Breast epithelium (tissue), 4 donors: ENCODE data around the gene CTNNA3. TPM values are rescaled to one million over a fixed set of nuclear protein-coding genes. Genes with fewer than 3 reads are reported as not detected.

Source experiments
- DNase-seq, 2 donors: peaks; one replicate each; pipeline ENCODE4 v3.0.0-alpha.2; 2019; ENCODE audit warnings: low spot score in 2 of 2
- H3K27ac ChIP-seq, 2 donors: fragments of 200-600 bp; sonication (generic) in 1 of 2; one replicate each; pipeline ENCODE4 v1.5.1; 2016 to 2019; ENCODE audit warnings: mild to moderate bottlenecking in 1 of 2
- H3K27me3 ChIP-seq, 2 donors: fragments of 200-600 bp; sonication (generic) in 1 of 2; one replicate each; pipeline versions ENCODE4 v1.5.1 to v1.6.0; 2017 to 2019; ENCODE audit warnings: control low read depth in 1 of 2, mild to moderate bottlenecking in 1 of 2
- H3K36me3 ChIP-seq: fragments of 200-600 bp; one replicate; pipeline ENCODE4 v1.5.1; 2019
- H3K4me1 ChIP-seq, 2 donors: fragments of 200-600 bp; sonication (generic); one replicate each; pipeline ENCODE4 v1.5.1; 2016 to 2019; ENCODE audit warnings: control low read depth in 1 of 2
- H3K4me3 ChIP-seq, 3 donors: fragments of 200-600 bp; sonication (generic); 1 replicate in 2 of 3; 2 replicates in 1 of 3; pipeline ENCODE4 v1.5.1; 2016 to 2019; ENCODE audit warnings: mild to moderate bottlenecking in 3 of 3, moderate library complexity in 2 of 3
- H3K9me3 ChIP-seq, 2 donors: fragments of 200-600 bp; sonication (generic) in 1 of 2; one replicate each; pipeline ENCODE4 v1.5.1; 2016 to 2019; ENCODE audit warnings: control low read depth in 1 of 2
- CTCF ChIP-seq, 3 donors: fragments of 450-650 bp; IDR thresholded peaks; one replicate each; pipeline ENCODE4 v1.5.1; 2016 to 2017; ENCODE audit warnings: antibody characterized with exemption in 3 of 3, mild to moderate bottlenecking in 3 of 3, moderate library complexity in 3 of 3
- POLR2A ChIP-seq: fragments of 450-650 bp; IDR thresholded peaks from one replicate; pipeline ENCODE4 v1.6.1; 2016; ENCODE audit warnings: antibody characterized with exemption, mild to moderate bottlenecking, moderate library complexity
- POLR2AphosphoS5 ChIP-seq, 3 donors: sonication (generic); formaldehyde crosslinking; IDR thresholded peaks; one replicate each; pipeline ENCODE4 v1.6.1; 2017; ENCODE audit warnings: antibody characterized with exemption in 3 of 3
- intact Hi-C: fragments of 100-400 bp; cut with DNase I; formaldehyde crosslinking; loops from one replicate; pipeline ENCODE4 v1.15.1; 2023; ENCODE audit warnings: low total_unique reads
- total RNA-seq, 3 donors: library from RNA; depleted of rRNA; stranded (reverse); fragments of >200 nt; gene quantifications; one replicate each; pipeline ENCODE4 v1.1.0, GENCODE V29; 2016

Gene CTNNA3
- total RNA-seq, 3 donors from 2014 or later: 0.33 to 1.1 (median 0.59) TPM

GRCh38 chr10:65911151-65911835 is 1784.7 kb downstream of the CTNNA3 start:
- intact Hi-C loops: no loop called here

DNA sequence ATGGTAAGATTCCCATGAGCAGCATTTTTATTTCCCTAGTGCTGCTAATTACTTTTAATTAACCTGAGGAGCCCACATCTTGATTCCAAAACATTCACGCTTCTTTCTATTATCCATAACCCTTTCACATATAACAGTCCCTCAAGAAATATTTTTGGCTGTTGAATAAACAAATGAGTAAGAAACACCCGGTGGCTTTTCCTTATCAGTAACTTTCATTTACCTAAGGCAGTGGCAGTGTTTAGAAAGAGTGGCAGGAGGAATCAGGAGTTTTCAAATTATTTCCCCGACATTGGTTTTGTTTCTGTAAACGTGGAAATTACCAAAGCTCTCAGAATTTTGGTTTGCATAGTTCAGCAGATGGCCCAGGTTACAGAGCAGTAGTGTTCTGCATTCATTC is 1785.8 kb downstream of the CTNNA3 start:
- H3K36me3 ChIP-seq: no peaks in the 10 kb centered on the region
- no peak overlapping the region for H3K4me3 ChIP-seq
- intact Hi-C loops: no loop called here
- H3K9me3 ChIP-seq: no peaks in the 10 kb centered on the region
- no peak for DNase-seq
- H3K27ac ChIP-seq: no peak overlapping the region
- H3K4me1 ChIP-seq: no peaks in the 10 kb centered on the region
- H3K27me3 ChIP-seq: no peaks in the 10 kb centered on the region
- TF ChIP-seq POLR2A (no peak), POLR2AphosphoS5 (IDR thresholded peaks at IDR 0.05) (no peak), CTCF (IDR thresholded peaks at IDR 0.05) (no peak)

More at GRCh38 chr10:65911151-65911835, 1784.7 kb downstream of the CTNNA3 start:
- H3K4me1 ChIP-seq: no peaks in the 10 kb centered on the region
- no peak overlapping the region for H3K27ac ChIP-seq
- no peak for TF ChIP-seq POLR2AphosphoS5 (IDR thresholded peaks at IDR 0.05)
- TF ChIP-seq CTCF (IDR thresholded peaks at IDR 0.05): no peak
- TF ChIP-seq POLR2A: no peak
- no peaks in the 10 kb centered on the region for H3K27me3 ChIP-seq
- H3K36me3 ChIP-seq: no peaks in the 10 kb centered on the region
- no peaks in the 10 kb centered on the region for H3K9me3 ChIP-seq
- DNase-seq: no peak
- H3K4me3 ChIP-seq: no peak overlapping the region

- no peaks in the 10 kb centered on the region for H3K4me1 ChIP-seq
- TF ChIP-seq POLR2AphosphoS5 (IDR thresholded peaks at IDR 0.05) (no peak), POLR2A (no peak), CTCF (IDR thresholded peaks at IDR 0.05) (no peak)
- H3K9me3 ChIP-seq: no peaks in the 10 kb centered on the region
- H3K4me3 ChIP-seq: no peak overlapping the region
- no peaks in the 10 kb centered on the region for H3K36me3 ChIP-seq
- no peak overlapping the region for H3K27ac ChIP-seq
- intact Hi-C loops: no loop called here
- no peak for DNase-seq
- no peaks in the 10 kb centered on the region for H3K27me3 ChIP-seq
Observed at GRCh38 chr10:65907199-65907712, 1788.7 kb downstream of the CTNNA3 start.

DNA sequence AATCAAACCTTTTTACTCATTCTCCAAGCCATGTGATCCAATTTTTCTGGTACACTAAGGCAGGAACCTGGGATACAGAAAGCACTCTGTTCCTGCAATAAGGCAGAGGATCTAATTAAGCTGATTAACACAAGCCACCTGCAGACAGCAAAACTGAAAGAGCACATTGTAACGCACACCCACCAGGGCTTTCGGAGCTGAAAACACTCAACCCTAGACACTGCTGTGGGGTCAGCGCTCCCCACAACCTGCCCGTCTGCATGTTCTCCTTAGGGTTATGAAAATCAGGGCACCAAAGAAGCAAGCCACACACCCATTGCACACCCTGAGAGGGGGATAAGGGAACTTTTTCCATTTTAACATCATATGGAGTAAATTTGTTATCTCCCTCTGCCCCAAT is 1792.4 kb downstream of the CTNNA3 start:
- no peak for DNase-seq
- Histone ChIP-seq H3K9me3 (no peaks in the 10 kb centered on the region), H3K27ac (no peak overlapping the region), H3K4me1 (no peaks in the 10 kb centered on the region), H3K4me3 (no peak overlapping the region), H3K36me3 (no peaks in the 10 kb centered on the region), H3K27me3 (no peaks in the 10 kb centered on the region)
- intact Hi-C loops: no loop called here
- TF ChIP-seq POLR2A: no peak
- no peak for TF ChIP-seq CTCF (IDR thresholded peaks at IDR 0.05)

- no peaks in the 10 kb centered on the region for H3K27me3 ChIP-seq
- intact Hi-C loops: no loop called here
Observed at GRCh38 chr10:65900271-65900670, 1795.7 kb downstream of the CTNNA3 start.

More at GRCh38 chr10:65900271-65900670, 1795.7 kb downstream of the CTNNA3 start:
- Histone ChIP-seq H3K27ac (no peak overlapping the region), H3K4me3 (no peak overlapping the region), H3K4me1 (no peaks in the 10 kb centered on the region), H3K36me3 (no peaks in the 10 kb centered on the region), H3K9me3 (no peaks in the 10 kb centered on the region)
- DNase-seq: no peak
- no peak for TF ChIP-seq CTCF (IDR thresholded peaks at IDR 0.05)
- TF ChIP-seq POLR2AphosphoS5 (IDR thresholded peaks at IDR 0.05): no peak
- TF ChIP-seq POLR2A: no peak
